Measurements from ENCODE around the gene SLC1A1.

DNA sequence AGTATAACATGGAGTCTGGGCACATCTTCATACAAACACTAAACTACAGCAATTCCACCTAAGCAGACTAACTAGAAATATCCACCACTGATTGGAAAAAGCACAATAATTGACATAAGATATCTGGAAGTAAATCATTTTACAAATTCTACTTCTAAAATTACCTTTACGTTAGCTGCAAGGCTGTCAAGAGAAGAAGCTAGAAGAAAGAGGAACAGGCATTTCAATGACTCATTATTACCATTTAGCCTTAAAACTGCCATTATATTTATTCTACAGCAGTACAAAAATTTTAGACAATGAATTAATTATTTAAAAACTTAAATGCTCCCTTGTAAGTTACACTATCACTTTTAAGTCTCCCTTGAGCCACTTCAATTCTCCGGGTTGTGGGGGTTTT is 128.4 kb downstream of the SLC1A1 start:
- TF ChIP-seq, protein P1, sequence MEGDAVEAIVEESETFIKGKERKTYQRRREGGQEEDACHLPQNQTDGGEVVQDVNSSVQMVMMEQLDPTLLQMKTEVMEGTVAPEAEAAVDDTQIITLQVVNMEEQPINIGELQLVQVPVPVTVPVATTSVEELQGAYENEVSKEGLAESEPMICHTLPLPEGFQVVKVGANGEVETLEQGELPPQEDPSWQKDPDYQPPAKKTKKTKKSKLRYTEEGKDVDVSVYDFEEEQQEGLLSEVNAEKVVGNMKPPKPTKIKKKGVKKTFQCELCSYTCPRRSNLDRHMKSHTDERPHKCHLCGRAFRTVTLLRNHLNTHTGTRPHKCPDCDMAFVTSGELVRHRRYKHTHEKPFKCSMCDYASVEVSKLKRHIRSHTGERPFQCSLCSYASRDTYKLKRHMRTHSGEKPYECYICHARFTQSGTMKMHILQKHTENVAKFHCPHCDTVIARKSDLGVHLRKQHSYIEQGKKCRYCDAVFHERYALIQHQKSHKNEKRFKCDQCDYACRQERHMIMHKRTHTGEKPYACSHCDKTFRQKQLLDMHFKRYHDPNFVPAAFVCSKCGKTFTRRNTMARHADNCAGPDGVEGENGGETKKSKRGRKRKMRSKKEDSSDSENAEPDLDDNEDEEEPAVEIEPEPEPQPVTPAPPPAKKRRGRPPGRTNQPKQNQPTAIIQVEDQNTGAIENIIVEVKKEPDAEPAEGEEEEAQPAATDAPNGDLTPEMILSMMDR (conservative IDR thresholded peaks at IDR 0.05; ENCODE audit: low read length): no peak
- TF ChIP-seq EZH2phosphoT487 (IDR thresholded peaks at IDR 0.05; ENCODE audit: borderline replicate concordance, low read depth, low read length): no peak
